ENCODE data around the gene OPRL1. TPM values are rescaled to one million over a fixed set of nuclear protein-coding genes. Genes with fewer than 3 reads are reported as not detected.
"Not testable (repeated sequence)": the region's sequence is repeated elsewhere in the genome, so short reads cannot be mapped to it uniquely, and the experiment has no call there.

Gene OPRL1
- total RNA-seq, 1 donor from 2014 or later: 0.32 TPM

DNA sequence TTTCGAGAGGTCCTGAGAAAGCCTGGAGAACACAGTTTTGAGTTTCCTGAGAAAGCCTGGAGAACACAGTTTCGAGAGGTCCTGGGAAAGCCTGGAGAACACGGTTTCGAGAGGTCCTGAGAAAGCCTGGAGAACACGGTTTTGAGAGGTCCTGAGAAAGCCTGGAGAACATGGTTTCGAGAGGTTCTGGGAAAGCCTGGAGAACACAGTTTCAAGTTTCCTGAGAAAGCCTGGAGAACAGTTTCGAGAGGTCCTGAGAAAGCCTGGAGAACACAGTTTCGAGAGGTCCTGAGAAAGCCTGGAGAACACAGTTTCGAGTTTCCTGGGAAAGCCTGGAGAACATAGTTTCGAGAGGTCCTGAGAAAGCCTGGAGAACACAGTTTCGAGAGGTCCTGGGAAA lies 43.6 kb downstream of the OPRL1 start:
- H3K27ac Mint-ChIP-seq; H3K36me3 Mint-ChIP-seq (ENCODE audit: low read depth); H3K9me3 Mint-ChIP-seq; intact Hi-C loops (cut with micrococcal nuclease); DNase-seq (ENCODE audit: low spot score); H3K4me1 Mint-ChIP-seq (ENCODE audit: low read depth); H3K4me3 Mint-ChIP-seq (ENCODE audit: low read depth): not testable (repeated sequence)
- H3K27me3 Mint-ChIP-seq (ENCODE audit: low read depth): peaks cover 11% of the 10 kb centered on the region

DNA sequence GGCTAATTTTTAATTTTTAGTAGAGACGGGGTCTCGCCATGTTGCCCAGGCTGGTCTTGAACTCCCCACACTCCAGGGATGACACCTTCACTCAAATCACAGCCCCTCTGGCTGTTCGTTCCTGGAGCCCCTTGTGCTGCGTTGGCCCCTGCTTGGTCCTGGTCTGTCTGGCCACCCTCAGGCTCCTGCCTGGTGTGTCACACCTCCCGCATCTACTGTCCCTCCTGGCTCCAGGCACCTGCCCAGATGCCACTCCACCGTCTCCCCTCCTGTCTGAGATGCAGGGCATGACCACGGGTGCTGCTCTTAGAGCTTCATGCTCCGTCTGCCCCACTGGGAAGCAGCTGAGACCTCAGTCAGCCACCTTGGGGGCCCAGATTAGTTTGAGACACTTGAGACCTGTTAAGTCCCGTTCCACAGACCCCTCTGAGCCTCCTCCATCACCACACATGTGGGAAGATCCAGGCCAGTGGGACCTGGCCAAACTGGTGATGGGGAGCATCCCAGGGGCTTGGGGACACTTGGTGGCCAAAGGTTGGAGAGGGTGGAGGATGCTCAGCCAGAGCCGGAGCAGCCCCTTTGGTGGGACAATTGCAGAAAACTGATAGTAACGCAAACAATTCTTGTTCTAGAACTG lies 49.4 kb downstream of the OPRL1 start:
- H3K27ac Mint-ChIP-seq: no peak overlapping the region
- no peaks in the 10 kb centered on the region for H3K36me3 Mint-ChIP-seq (ENCODE audit: low read depth)
- peaks cover 7% of the 10 kb centered on the region for H3K27me3 Mint-ChIP-seq (ENCODE audit: low read depth)
- DNase-seq (ENCODE audit: low spot score): no peak
- no peaks in the 10 kb centered on the region for H3K4me1 Mint-ChIP-seq (ENCODE audit: low read depth)
- H3K9me3 Mint-ChIP-seq: no peaks in the 10 kb centered on the region
- intact Hi-C loops (cut with micrococcal nuclease): no loop called here
- no peak overlapping the region for H3K4me3 Mint-ChIP-seq (ENCODE audit: low read depth)

DNA sequence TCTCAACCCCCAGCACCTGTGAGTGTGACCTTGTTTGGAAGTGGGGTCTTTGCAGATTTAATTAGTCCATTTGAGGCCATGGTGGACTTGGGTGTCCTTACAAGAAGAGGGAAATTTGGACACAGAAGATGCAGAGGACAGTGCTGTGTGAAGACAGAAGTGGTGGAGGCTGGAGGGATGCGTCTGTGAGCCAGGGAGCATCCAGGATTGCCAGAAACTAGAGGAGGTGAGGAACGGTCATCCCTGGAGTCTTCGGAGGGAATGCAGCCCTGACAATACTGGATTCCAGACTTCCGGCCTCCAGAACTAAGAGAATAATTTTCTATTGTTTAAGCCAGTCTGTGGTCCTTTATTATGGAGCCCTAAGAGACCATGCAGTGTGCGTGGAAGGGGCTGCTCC lies 50.4 kb downstream of the OPRL1 start:
- Mint-ChIP-seq H3K9me3 (no peaks in the 10 kb centered on the region), H3K27ac (no peak overlapping the region)
- no peak for DNase-seq (ENCODE audit: low spot score)

DNA sequence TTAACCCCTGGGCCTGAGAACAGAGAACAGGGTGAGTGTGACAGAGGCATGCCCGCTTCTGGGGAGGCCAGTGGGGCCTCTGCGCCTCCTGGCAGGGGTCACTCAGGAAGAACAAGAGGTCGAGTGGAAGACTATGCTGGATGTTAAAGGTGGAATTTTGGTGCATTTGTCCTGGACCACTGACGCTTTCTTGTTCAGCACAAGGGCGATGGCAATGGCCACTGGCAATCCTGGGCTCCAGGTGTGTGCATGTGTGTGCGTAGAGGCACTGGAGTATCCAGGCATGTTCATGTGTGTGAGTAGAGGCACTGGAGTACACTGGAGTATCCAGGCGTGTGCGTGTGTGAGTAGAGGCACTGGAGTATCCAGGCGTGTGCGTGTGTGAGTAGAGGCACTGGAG lies 51.0 kb downstream of the OPRL1 start:
- Mint-ChIP-seq H3K36me3 (ENCODE audit: low read depth) (no peaks in the 10 kb centered on the region), H3K4me3 (ENCODE audit: low read depth) (no peak overlapping the region), H3K27ac (no peak overlapping the region), H3K4me1 (ENCODE audit: low read depth) (no peaks in the 10 kb centered on the region), H3K9me3 (no peaks in the 10 kb centered on the region), H3K27me3 (ENCODE audit: low read depth) (peaks cover 3% of the 10 kb centered on the region)
- intact Hi-C loops (cut with micrococcal nuclease): no loop called here
- no peak for DNase-seq (ENCODE audit: low spot score)

More for the DNA sequence above, 50.4 kb downstream of the OPRL1 start:
- no peaks in the 10 kb centered on the region for H3K36me3 Mint-ChIP-seq (ENCODE audit: low read depth)
- no peak overlapping the region for H3K4me3 Mint-ChIP-seq (ENCODE audit: low read depth)
- H3K27me3 Mint-ChIP-seq (ENCODE audit: low read depth): peaks cover 3% of the 10 kb centered on the region
- intact Hi-C loops (cut with micrococcal nuclease): no loop called here
- H3K4me1 Mint-ChIP-seq (ENCODE audit: low read depth): no peaks in the 10 kb centered on the region

DNA sequence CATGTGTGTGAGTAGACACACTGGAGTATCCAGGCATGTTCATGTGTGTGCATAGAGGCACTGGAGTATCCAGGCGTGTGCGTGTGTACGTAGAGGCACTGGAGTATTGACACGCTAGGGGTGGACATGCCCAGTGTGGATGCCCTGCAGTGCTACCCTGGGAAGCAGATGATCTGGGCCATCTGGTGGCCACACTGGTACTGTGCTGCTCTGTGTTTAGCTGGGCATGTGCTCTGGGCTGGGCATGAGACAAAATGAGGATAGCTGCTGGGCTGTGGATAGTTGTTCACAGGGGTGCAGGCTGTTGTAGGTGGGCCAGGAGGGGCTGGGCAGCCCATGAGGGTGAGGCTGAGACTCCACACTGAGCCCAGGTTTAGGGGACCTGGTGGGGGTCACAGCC lies 51.5 kb downstream of the OPRL1 start:
- Mint-ChIP-seq H3K4me1 (ENCODE audit: low read depth) (no peaks in the 10 kb centered on the region), H3K27me3 (ENCODE audit: low read depth) (peaks cover 3% of the 10 kb centered on the region), H3K4me3 (ENCODE audit: low read depth) (no peak overlapping the region), H3K27ac (no peak overlapping the region), H3K36me3 (ENCODE audit: low read depth) (no peaks in the 10 kb centered on the region), H3K9me3 (no peaks in the 10 kb centered on the region)
- intact Hi-C loops (cut with micrococcal nuclease): no loop called here
- no peak for DNase-seq (ENCODE audit: low spot score)

DNA sequence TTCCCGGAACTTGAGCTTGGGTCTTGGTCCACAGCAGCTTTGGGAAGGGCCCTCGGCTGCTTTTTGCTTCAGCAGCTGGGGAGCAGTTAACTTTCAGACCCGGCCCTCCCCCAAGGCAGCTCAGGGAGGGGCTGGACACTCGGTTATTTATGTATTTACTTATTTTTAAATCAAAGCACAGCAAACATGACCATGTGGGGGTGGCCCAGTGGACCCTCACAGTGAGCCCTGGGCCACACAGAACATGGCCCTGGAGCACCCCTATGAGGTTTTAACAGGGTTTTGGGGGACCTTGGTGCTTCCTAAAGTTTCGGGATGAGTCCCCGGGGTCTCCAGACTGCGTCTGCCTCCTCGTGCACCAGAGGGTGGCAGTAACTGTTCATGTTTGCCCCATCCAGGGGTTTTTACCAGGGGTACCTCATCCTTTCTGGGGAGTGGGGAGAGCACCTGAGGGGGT lies 54.1 kb downstream of the OPRL1 start:
- DNase-seq (ENCODE audit: low spot score): no peak
- no peak overlapping the region for H3K27ac Mint-ChIP-seq
- peaks cover 1% of the 10 kb centered on the region for H3K27me3 Mint-ChIP-seq (ENCODE audit: low read depth)
- no peaks in the 10 kb centered on the region for H3K9me3 Mint-ChIP-seq
- no peak overlapping the region for H3K4me3 Mint-ChIP-seq (ENCODE audit: low read depth)
- H3K36me3 Mint-ChIP-seq (ENCODE audit: low read depth): no peaks in the 10 kb centered on the region
- intact Hi-C loops (cut with micrococcal nuclease): no loop called here
- no peaks in the 10 kb centered on the region for H3K4me1 Mint-ChIP-seq (ENCODE audit: low read depth)

DNA sequence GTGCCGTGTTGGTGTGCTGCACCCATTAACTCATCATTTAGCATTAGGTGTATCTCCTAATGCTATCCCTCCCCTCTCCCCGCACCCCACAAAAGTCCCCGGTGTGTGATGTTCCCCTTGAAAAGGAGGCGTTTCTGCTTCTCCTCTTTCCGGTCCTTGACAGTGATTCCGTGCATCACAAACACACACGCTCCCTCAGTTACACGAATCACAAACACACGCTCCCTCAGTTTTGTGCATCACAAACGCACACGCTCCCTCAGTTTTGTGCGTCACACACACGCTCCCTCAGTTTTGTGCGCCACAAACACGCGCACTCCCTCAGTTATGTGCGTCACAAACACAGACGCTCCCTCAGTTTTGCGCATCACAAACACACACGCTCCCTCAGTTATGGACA lies 54.9 kb downstream of the OPRL1 start:
- H3K4me3 Mint-ChIP-seq (ENCODE audit: low read depth); H3K36me3 Mint-ChIP-seq (ENCODE audit: low read depth); intact Hi-C loops (cut with micrococcal nuclease); H3K27me3 Mint-ChIP-seq (ENCODE audit: low read depth); H3K27ac Mint-ChIP-seq; DNase-seq (ENCODE audit: low spot score); H3K4me1 Mint-ChIP-seq (ENCODE audit: low read depth); H3K9me3 Mint-ChIP-seq: not testable (repeated sequence)

DNA sequence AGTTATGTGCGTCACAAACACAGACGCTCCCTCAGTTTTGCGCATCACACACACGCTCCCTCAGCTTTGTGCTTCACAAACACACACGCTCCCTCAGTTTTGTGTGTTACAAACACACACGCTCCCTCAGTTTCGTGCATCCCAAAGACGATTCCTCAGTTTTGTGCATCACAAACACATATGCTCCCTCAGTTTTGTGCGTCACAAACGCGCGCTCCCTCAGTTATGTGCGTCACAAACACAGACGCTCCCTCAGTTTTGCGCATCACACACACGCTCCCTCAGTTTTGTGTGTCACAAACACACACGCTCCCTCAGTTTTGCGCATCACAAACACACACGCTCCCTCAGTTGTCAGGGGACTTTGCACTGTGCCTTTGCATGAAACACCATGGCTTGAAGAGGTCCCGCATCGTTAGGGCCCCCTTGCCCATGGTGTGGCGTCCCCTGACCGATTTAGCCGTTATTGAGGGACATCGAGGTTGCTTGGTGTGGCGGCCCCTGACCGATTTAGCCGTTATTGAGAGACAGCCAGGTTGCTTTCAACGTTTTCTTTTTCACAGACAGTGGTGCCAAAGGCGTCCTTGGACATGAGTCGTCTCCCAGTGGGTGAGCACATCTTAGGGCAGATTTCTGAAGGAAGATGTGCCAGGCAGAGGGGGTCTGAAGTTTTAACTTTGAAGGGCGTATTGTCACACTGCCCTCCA lies 56.3 kb downstream of the OPRL1 start:
- no peaks in the 10 kb centered on the region for H3K4me1 Mint-ChIP-seq (ENCODE audit: low read depth)
- H3K27ac Mint-ChIP-seq: no peak overlapping the region

DNA sequence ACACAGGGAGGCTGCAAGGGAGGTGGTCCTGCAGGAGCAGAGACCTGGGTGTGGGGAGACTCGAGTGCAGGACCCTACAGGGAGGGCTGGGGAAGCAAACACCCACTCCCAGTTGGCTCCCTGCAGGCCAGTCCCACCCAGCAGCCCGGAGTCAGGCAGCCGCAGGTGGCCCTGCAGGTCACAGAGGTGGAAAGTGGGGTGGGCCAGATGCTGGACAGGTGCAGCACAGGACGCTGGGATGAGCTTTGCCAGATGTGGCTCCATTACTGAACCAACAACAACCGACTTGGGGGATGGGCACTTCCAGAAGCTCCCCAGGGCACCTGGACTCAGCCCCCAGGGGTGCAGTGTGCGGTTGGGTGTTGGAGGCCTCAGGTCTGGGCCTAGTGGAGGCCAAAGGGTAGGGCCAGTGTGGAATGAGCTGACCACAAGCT lies 57.7 kb downstream of the OPRL1 start:
- H3K4me3 Mint-ChIP-seq (ENCODE audit: low read depth): no peak overlapping the region
- H3K27ac Mint-ChIP-seq: no peak overlapping the region
- intact Hi-C loops (cut with micrococcal nuclease): no loop called here
- H3K9me3 Mint-ChIP-seq: no peaks in the 10 kb centered on the region
- no peak for DNase-seq (ENCODE audit: low spot score)
- peaks cover 2% of the 10 kb centered on the region for H3K27me3 Mint-ChIP-seq (ENCODE audit: low read depth)
- no peaks in the 10 kb centered on the region for H3K4me1 Mint-ChIP-seq (ENCODE audit: low read depth)
- H3K36me3 Mint-ChIP-seq (ENCODE audit: low read depth): no peaks in the 10 kb centered on the region

More for the DNA sequence above, 56.3 kb downstream of the OPRL1 start:
- DNase-seq (ENCODE audit: low spot score): no peak
- no peak overlapping the region for H3K4me3 Mint-ChIP-seq (ENCODE audit: low read depth)
- H3K27me3 Mint-ChIP-seq (ENCODE audit: low read depth): no peaks in the 10 kb centered on the region
- intact Hi-C loops (cut with micrococcal nuclease): no loop called here
- no peaks in the 10 kb centered on the region for H3K9me3 Mint-ChIP-seq
- H3K36me3 Mint-ChIP-seq (ENCODE audit: low read depth): no peaks in the 10 kb centered on the region

DNA sequence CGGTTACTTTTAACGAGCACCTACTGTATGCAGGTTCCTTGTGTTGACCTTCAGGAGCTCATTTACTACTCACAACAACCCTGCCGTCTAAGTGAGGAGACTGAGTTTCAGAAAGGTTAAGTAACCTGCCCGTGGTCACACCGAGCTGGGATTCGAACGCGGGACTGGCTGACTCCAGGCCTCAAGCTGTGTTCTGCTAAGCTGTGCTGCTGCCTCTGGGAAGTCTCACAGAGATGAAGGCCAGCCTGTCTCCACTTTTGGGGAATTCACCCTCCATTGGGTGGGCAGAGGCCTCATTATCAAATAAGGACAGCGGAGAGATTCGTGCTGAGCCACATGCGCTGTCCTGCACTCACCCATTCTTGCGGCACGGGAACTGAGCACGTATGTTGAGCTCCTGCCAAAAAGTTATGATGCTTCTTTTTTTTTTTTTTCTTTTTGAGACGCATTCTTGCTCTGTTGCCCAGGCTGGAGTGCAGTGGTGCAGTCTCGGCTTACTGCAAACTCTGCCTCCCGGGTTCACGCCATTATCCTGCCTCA lies 58.5 kb downstream of the OPRL1 start:
- intact Hi-C loops (cut with micrococcal nuclease): no loop called here
- Mint-ChIP-seq H3K36me3 (ENCODE audit: low read depth) (no peaks in the 10 kb centered on the region), H3K27me3 (ENCODE audit: low read depth) (peaks cover 2% of the 10 kb centered on the region), H3K9me3 (no peaks in the 10 kb centered on the region), H3K4me3 (ENCODE audit: low read depth) (no peak overlapping the region), H3K27ac (no peak overlapping the region), H3K4me1 (ENCODE audit: low read depth) (no peaks in the 10 kb centered on the region)
- no peak for DNase-seq (ENCODE audit: low spot score)

DNA sequence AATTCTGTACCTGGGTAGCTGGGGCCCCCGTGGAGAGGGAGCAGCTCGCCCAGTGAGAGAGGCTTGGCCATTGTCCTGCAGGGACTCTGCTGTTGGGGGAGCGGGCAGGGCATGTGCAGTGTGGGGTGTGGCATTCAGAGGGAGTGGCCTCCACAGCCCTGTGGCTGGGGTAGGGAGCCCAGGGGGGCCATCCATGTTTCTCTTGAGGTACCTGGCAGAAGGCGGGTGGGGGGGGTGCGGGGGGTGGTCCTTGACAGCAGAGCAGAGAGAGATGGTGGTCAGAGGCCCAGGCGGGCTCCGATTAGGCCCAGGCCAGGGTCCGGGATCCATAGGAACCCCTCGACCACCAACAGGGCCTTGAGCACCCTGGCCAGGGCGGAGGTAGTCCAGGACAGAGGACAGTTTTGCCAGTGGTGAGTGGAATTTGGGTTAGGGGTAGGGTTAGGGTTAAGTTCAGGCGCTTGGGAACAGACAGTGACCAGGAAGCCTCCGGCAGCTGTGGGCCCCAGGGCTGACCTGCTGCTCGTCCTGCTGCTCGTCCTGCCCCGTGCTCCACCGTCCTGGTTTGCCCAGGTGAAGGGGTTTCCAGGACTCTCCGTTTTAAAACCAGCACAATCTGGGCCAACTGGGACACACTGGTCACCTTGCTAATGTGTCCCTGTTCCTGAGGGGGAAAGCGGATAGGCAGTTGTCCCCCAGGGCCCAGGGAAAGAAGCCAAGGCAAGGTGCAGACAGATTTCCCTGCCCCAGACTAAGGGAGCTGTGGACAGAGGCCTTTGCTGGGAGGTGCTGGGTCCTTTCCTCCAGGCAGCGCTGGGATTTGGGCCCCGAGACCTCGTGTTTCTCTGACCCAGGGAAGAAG lies 59.5 kb downstream of the OPRL1 start:
- Mint-ChIP-seq H3K4me3 (ENCODE audit: low read depth) (no peak overlapping the region), H3K27me3 (ENCODE audit: low read depth) (peaks cover 2% of the 10 kb centered on the region), H3K4me1 (ENCODE audit: low read depth) (no peaks in the 10 kb centered on the region), H3K9me3 (peaks cover 7% of the 10 kb centered on the region), H3K27ac (no peak overlapping the region), H3K36me3 (ENCODE audit: low read depth) (no peaks in the 10 kb centered on the region)
- no peak for DNase-seq (ENCODE audit: low spot score)
- intact Hi-C loops (cut with micrococcal nuclease): no loop called here

DNA sequence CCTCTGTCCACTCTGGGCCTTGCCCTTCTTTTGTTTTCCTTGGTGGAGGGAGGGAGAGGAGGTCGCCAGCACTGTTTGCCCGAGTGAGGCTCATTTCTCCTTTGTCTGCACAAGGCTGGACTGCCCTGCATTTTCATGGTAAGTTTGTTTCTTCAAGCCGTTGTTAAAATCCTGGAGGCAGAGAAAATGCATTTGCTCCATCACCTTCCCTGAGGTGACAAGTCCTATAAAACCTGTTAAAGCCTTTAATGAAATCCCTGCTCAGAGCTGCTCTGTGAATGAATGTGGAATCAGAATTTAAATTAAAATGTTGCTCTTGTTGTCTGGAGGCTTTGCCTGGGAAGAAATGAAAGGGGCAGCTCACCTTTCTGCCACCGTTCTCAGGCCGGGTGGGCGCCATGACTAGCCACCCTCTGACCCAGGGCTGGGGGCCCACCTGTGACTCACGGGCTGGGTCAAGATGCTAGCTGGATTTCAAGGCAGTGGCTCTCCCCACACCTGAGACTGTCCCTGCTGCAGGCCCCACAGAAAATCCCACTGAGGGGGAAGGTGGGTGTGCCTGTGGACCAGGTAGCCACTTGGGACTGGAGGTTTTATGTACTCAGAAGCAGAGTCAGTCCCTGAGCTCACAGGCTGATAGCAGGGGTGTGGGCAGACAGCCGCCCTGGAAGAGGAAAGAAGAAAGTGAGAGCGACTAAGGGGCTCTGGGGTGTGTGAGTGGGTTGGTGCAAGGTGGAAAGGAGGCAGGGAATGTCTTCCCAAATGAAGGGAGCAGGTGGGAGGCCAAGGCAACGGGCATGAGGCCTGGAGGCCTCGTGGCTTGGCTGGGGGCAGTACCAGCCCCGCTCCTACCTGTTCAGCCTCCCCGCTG lies 60.4 kb downstream of the OPRL1 start:
- Mint-ChIP-seq H3K9me3 (peaks cover 15% of the 10 kb centered on the region), H3K36me3 (ENCODE audit: low read depth) (no peaks in the 10 kb centered on the region), H3K27me3 (ENCODE audit: low read depth) (peaks cover 2% of the 10 kb centered on the region), H3K4me1 (ENCODE audit: low read depth) (no peaks in the 10 kb centered on the region), H3K4me3 (ENCODE audit: low read depth) (no peak overlapping the region), H3K27ac (no peak overlapping the region)
- intact Hi-C loops (cut with micrococcal nuclease): no loop called here
- DNase-seq (ENCODE audit: low spot score): no peak

Data from activated T-helper 2 cell treated with anti-CD3 and anti-CD28 coated beads, Interferon-gamma antibody, Interleukin-2, Interleukin-4, amounts not matched to agents 10 μg/mL and 5 μg/mL and 100 μg/mL, durations not matched to agents 14 hours and 24 hours and 36 hours (primary cell).